ENCODE data around the gene PPARGC1A. TPM values are rescaled to one million over a fixed set of nuclear protein-coding genes. Genes with fewer than 3 reads are reported as not detected.

The PPARGC1A gene, protein sequence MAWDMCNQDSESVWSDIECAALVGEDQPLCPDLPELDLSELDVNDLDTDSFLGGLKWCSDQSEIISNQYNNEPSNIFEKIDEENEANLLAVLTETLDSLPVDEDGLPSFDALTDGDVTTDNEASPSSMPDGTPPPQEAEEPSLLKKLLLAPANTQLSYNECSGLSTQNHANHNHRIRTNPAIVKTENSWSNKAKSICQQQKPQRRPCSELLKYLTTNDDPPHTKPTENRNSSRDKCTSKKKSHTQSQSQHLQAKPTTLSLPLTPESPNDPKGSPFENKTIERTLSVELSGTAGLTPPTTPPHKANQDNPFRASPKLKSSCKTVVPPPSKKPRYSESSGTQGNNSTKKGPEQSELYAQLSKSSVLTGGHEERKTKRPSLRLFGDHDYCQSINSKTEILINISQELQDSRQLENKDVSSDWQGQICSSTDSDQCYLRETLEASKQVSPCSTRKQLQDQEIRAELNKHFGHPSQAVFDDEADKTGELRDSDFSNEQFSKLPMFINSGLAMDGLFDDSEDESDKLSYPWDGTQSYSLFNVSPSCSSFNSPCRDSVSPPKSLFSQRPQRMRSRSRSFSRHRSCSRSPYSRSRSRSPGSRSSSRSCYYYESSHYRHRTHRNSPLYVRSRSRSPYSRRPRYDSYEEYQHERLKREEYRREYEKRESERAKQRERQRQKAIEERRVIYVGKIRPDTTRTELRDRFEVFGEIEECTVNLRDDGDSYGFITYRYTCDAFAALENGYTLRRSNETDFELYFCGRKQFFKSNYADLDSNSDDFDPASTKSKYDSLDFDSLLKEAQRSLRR
- not detected in 2 replicates for total RNA-seq

DNA sequence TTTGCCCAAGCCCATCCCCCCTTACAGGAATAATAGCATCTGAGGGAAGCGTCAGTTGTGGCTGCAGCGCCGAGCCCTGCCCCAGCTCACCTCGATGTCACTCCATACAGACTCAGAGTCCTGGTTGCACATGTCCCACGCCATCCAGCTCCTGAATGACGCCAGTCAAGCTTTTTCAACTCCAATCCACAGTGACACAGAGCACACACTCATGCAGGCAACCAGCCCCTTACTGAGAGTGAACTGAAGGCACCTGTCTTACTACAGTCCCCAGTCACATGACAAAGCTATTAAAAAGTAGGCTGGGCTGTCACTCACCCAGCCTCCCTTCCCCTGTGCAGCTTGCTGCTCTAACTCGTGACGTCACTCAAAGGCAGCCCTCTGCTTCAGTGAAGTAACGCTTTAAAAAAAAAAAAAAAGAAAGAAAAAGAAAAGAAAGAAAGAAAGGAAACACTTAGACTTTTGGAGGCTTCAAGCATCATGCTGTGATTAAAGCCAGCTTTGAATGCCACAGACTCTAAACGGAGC lies at the start of gene PPARGC1A:
PPARGC1A (minus strand) TSS at position 234 of the 528 bp plus-strand sequence; CDS start at position 144, 90 bp downstream.
- DNase-seq (ENCODE audit: low read depth, low spot score), result no peak

DNA sequence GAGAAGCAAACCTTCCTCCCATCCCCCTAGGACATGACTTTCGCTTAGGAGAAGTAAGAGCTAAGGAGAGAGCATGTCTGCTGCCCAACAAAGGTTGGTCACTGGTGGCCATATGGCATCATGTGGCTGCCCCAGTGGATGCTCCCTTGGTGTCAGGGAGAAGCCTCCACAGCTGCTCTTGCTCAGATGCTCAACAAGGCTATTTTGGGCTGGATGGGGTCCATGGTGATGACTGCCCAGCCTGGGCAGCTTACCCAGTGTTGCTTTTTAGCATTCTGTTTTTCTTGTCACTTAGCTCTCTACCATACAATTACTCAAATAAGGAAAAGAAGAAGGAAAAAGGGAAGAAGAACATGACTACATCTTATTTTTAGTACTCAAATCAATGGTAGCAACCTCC lies 48.9 kb upstream of the PPARGC1A start:
- DNase-seq (ENCODE audit: low read depth, low spot score), result no peak

DNA sequence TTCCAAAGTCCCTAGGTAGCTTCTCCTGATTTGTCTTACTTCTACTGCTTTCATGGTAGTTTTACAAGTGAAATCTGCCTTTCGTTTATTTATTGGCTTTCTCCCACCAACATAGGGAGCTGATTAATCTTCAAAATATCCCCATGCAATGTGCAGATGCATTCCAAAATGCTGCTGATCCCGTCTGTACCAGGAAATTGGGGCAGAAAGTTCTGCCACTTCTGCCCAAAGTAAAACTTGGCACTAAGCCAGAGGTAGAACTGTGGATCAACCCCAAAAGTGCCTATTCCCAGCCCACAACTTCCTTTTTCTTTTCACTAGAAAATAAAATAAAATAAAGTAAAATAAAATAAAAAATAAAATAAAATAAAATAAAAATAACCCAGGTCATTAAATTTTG lies 47.3 kb upstream of the PPARGC1A start:
- DNase-seq (ENCODE audit: low read depth, low spot score), result no peak

DNA sequence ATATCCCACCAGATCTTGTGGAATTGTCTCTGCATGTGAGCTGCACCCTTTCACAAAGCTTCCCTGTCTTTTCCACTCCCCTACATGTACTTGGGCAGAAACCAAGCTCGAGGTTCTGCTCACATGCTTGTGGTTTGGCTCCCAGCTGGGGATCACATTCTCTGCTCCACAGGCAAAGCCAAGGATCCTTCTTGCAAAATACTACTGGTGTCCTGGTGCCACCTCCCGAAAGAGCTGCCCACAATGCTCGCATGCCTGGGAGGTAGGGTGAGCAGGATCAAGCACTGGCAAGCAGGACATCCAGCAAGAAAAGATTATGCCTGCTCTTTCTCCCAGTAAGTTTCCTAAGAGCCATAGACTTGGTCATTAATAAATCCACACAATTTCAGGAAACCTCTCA lies 45.1 kb upstream of the PPARGC1A start:
- DNase-seq (ENCODE audit: low read depth, low spot score), result no peak

DNA sequence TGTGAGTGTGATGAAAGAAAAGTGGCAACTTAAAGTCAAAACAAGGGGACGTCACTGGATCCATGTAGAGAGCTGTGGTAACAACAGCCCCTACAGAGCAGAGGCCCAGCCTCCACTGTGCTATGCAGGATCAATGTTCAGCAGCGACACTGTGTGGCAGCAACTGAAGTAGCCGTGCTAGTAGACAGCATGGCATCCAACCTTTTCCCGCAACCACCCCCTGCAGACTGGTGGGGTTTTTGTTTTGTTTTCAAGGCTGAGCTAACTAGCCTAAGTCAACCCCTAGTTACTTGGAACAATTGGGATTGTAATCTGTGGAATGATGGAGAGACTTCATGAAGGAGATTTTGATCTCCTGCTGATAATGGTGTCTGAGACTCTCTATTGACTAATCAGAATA lies 44.4 kb upstream of the PPARGC1A start:
- DNase-seq (ENCODE audit: low read depth, low spot score), result no peak

DNA sequence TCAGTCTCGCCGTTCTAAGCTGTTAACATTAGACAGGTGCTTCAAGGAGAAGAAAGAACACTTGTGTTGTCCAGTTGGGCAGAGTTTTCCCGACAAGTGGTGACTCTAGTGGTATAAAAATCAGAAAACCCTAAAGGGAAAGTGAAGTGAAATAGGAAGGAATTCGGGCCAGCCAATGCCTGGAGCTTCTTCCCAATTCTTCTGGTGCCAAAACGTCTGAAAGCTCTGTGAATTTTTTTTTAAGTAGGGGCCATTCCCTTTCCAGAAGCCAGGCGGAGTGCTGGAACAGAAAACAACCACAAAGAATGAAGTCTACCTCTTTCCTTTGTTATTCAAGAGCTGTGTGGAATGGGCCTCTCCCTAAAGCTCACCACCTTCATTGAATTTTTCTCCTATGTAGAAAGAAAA lies 43.1 kb upstream of the PPARGC1A start:
- DNase-seq (ENCODE audit: low read depth, low spot score), result no peak

DNA sequence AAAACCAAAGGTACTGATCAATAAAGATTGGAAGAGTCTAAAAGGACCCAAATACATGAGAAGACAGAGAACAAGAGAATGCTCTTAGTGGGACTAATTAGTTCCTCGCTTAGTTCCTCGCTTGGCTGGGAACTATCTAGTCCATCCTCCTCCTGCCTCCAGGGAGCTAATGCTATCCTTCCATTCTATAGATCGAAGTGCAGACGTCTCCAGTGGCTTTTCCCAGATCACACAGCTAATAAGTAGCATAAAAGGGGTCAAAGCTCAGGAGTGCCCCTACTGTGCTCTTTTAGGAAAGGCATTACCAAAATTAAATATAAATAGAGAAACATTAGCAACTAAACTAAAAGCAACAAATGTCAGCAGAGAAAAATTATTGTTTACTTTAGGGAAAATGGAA lies 42.3 kb upstream of the PPARGC1A start:
- DNase-seq (ENCODE audit: low read depth, low spot score), result no peak

DNA sequence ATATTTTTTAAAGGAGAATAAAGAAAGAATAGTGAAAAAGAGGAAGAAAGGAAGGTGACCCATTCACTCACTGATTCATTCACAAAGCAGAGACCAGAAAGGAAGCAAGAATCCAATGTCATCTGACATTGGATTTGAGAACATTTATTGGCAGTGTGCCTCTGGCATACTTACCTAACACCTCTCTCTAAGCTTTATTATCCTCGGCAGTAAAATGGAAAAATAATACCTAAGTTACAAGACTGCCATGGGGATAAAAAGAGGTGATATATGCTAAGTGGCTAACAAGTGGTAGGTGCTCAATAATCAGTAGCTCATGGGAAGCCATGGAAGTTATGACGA lies 41.6 kb upstream of the PPARGC1A start:
- DNase-seq (ENCODE audit: low read depth, low spot score), result no peak

DNA sequence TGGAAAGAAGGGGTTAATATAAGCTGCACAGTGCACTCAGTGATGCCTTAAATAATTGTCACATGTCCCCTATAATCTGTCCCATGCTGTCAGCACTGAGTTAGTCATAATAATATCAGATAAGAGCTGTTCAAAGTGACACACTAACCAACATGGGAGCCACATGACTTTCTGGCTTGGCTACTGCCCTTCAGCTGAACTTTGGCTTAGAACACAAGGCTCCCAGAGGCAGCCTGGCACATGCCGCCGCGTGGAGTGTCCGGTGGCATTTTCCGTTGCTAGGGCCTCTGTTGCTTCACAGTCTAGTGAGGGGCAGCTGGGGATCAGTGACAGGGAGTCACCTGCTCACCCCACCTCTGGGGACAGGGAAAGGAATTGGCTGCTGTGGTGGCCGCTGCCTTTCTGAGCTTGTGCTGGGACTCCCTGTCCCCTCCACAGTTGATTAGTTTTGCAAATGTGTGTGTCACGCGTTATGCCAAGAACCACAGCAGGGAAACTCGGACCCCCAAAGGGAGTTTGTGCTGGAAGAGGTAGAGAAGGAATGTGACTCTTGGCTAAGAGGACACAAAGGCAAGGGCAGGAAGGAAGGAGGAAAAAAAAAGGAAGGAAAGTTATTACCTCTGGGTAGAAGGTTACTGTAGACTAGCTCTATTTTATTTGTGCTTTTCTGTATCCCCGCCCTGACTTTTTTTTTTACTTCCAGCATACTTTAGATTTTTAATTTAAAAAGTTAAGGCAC lies 41.1 kb upstream of the PPARGC1A start:
- DNase-seq (ENCODE audit: low read depth, low spot score), result no peak

DNA sequence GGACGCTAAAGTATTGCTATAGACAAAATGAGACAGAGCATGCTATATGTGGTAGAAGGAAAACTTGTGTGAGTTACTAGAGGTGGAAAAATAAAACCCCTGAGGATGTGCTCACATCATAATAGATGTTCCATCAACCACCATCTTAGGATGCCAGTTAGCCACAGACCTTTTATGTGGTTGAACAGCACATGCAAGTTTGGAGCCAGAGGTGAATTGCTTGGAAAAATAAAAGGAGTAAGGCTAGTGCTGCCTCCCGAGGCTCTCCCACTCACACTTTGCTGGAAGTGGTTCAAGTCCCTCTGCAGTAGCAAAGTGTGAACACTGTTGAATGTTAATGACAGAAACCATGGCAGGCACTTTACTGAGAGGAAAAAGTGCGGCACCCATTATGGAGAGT lies 39.4 kb upstream of the PPARGC1A start:
- no peak for DNase-seq (ENCODE audit: low read depth, low spot score)

DNA sequence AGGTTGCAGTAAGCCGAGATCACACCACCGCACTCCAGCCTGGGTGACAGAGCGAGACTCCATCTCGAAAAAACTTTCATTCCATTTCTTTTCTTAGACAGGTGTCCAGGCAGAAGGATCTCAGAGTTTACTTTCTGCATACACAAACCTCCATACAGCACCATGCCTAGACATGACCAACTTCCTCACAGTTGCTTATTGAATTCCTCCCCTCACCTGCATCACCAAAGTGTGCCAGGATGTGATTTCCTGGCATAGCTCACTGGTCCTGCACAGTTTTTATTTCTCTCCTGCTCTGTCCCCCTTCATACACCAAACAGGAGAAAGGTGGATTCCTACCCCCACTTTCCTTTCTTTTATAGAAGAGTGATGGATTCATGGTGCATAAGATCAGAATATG lies 34.7 kb upstream of the PPARGC1A start:
- no peak for DNase-seq (ENCODE audit: low read depth, low spot score)

DNA sequence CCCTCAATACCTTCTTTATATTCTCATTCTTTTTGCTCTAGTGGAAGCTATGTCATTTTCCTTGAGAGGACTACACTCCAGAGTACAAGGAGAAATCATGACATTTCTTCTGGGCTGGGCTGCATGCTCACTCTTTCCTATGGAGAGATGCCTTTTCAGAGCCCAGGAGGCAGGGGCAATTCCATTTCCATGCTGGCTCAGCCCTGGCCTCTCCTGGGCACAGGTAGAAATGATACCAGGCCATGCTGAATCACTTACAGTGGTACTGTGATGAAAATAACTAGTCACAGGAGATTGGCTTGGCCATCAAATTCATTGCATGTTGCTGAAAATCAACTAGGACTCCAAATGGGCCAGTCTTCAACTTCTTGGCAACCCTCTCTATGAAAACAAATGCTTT lies 34.0 kb upstream of the PPARGC1A start:
- DNase-seq (ENCODE audit: low read depth, low spot score), result no peak

DNA sequence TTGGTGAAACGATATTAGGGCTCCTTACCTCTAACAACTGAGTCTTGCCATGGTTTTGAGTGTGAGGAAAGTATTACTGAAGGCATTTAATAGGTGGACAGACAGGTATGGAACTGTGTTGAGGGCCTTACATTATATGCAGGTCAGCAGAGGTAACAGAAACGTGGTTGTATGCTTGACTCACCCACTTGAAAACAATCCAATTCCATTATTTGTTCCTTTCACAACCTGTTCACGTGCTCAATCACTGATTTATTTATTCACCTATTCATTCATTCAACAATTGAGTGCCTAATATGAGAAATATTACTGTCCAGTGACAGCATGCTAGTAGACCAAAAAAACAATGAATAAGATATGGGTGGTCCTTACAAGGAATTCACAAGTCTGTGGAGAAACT lies 33.3 kb upstream of the PPARGC1A start:
- DNase-seq (ENCODE audit: low read depth, low spot score), result no peak

DNA sequence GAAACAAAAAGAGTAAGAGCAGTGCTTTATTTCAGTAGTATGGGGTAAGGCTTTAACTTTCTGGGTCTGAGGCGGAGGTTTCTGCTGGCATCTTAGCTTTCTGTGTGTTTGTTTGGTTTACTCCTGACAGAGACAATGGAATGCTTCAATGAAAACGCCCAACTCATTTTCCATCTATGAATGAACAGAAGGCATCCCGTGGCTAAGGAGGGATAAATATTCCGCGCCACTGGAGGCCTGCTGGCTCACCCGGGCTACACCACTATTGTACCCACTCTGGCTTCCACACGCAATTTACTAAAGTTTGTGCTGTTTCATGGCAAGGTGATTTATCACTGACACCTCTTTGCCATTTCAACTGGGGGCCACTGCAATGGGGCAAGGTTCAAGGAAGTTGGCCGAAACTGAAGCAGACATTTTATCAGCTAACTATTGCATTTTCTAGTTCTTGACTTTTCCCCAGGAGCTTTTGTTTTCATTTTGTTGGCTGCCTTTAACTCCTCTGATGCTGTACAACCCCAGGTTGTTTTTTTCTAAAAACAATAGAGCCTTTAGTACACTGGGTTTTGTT lies 32.8 kb upstream of the PPARGC1A start:
- no peak for DNase-seq (ENCODE audit: low read depth, low spot score)

DNA sequence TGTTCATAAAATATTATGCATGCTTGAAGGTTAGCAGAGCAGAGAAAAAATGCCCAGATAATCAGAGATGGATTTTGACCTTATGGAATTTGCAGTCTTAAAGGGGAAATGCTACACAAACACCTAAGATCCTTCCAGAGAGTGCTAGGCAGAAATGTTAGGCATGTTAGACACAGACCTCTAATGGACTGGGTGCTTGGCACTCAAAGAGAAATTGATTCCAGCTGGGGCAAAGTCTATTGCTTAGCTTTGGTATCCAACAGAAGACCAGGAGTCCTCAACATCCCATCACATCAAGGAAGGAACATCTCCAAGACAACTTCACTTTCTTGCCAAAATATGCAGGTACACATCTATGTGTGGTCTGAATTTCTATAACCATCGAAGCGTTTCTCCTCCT lies 32.2 kb upstream of the PPARGC1A start:
- no peak for DNase-seq (ENCODE audit: low read depth, low spot score)

DNA sequence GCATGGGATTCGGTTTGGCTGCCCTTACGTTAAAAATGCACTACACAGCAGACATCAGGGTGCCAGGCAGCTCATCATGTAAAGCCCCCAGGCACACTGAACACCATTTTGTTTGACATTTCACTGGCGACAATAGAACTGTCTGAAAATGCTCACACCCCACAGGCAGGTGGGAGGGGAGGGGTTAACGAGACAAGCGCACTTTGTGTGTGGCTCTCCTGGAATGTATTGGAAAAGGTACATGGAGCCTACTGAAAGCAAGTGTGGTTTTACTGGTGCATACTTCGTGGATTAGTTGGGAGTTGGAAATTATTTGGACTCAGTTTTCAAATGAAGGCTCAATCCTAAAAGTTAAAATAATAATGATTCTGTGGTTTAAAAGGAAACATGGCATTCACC lies 31.6 kb upstream of the PPARGC1A start:
- DNase-seq (ENCODE audit: low read depth, low spot score), result no peak

DNA sequence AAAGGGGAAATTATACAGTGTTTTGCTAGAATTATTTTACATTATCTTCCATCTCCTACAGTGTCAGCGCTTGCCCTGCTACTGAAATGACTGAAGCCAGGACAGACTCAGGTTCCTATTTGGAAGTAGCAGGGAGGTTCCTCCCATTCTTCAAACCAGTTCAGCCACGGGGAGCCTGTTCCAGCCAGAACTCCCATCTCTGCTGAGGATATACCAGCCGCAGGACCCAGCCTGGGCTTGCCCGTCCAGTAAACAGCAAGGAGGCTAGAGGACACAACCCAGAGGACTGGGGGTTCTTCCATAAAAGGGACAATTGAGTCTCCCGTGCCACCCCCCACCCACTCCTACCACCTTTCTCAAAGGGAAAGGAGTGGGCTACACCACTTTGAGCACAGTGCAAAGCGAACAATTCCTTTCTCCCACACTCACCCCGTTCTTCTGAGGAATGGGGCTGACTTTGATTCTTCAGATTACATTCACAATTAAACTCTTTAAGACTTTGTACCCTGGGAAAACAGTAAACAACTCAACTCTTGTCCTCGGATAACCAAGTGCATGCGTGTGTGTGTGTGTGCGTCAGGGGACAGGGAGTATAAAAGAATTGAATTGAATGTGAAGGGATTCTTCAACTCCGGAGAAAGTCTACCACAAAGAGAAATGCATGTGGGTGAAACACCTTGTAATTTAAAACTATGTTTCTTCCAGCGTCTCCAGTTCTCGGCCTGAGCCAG lies 31.0 kb upstream of the PPARGC1A start:
- no peak for DNase-seq (ENCODE audit: low read depth, low spot score)

DNA sequence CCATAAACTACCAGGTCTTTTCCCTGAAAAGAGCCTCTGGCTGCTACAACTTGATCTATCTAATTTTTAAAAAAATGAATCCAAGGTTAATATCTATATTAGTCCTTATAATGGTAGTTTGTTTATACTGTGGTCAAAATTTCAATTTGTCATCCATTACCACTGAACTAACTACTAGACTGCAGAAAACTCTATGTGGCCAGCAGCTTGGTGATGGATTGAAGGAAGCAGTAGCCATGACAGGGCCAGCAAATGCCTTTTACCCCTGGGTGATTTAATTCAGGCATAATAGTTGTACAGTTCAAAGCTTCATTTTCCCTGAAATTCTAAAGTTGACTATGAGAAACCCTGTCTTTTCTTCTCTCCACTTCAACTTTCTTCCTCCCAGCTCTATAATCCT lies 30.4 kb upstream of the PPARGC1A start:
- DNase-seq (ENCODE audit: low read depth, low spot score), result no peak

DNA sequence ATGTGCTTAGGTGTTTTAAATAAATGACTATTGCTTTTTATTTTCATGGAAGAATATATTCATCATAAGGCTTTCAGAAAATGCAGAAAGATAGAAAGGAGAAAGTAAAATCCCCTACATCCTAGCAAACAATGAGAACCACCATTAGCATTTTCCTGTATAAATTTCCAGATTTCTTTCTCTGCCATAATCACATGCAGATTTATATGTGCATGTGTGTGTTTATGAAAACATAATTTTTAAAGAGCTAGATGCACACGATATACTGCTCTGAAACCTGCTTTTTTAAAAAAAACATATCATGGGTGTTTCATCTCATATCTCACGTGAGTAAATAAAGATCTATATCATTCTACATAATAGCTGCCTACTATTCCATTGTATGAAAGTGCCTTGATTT lies 26.4 kb upstream of the PPARGC1A start:
- DNase-seq (ENCODE audit: low read depth, low spot score), result no peak

DNA sequence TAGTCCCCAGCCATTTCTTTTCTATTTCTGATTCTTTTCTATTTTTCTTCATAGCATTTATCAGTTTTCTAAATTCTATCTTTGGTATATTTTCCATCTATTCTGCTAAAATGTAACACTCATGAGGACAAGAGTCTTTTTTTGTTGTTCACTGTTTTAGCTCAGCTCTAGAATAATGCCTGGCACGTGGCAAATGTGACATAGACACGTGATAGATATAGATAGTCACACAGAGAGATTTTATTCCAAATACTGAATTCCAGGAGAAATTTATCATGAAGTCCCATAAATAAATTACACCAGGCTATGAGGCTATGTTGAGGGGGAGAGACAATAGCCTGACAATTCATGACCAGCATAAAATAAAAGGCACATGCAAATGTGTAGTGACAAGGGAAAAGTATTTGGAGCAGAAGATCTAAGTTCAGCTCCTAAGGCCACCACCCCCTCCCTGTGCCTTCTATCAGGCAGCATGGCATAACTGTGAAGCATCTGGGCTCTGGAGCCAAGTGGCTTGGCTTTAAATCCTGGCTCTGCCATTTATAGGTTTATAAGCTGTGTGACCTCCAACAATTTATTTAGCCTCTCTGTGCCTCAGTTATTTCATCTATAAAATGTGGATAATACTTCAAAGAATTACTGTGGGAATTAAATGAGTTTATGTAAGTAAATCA lies 25.7 kb upstream of the PPARGC1A start:
- no peak for DNase-seq (ENCODE audit: low read depth, low spot score)
